ENCODE measurements around the gene SSUH2.

The SSUH2 gene

GRCh38 chr3:8596321-8597218 lies 48.0 kb downstream of the SSUH2 start:
- Histone ChIP-seq H3K4me3 (no peak overlapping the region), H3K27ac (no peak overlapping the region)
- no peak for DNase-seq (ENCODE audit: low spot score)
- TF ChIP-seq, protein P1, sequence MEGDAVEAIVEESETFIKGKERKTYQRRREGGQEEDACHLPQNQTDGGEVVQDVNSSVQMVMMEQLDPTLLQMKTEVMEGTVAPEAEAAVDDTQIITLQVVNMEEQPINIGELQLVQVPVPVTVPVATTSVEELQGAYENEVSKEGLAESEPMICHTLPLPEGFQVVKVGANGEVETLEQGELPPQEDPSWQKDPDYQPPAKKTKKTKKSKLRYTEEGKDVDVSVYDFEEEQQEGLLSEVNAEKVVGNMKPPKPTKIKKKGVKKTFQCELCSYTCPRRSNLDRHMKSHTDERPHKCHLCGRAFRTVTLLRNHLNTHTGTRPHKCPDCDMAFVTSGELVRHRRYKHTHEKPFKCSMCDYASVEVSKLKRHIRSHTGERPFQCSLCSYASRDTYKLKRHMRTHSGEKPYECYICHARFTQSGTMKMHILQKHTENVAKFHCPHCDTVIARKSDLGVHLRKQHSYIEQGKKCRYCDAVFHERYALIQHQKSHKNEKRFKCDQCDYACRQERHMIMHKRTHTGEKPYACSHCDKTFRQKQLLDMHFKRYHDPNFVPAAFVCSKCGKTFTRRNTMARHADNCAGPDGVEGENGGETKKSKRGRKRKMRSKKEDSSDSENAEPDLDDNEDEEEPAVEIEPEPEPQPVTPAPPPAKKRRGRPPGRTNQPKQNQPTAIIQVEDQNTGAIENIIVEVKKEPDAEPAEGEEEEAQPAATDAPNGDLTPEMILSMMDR (IDR thresholded peaks at IDR 0.05) = no peak

GRCh38 chr3:8595695-8596115 lies 48.9 kb downstream of the SSUH2 start:
- Histone ChIP-seq H3K27ac (no peak overlapping the region), H3K4me3 (no peak overlapping the region)
- DNase-seq (ENCODE audit: low spot score) = no peak
- TF ChIP-seq, protein P1 (IDR thresholded peaks at IDR 0.05) = no peak

DNA sequence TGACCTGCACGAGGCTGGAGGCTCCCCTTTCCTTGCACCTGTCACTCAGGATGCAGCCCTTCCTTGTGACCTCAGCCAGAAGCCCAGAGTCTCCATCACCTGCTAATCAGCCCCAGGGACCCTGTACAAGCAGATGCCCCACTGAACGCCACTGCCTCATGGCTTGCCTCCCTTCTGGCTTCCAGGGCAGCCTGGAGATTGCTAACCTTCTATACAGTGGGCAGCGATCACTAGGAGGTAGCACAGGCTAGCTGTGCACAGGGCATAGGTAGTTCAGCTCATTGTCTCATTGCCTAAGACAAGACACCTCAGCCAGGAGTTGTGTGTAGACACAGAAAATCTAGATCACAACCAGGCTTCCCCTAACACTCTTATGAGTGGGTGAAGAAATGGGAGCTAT lies 49.3 kb downstream of the SSUH2 start:
- no peak for DNase-seq (ENCODE audit: low spot score)
- Histone ChIP-seq H3K27ac (no peak overlapping the region), H3K4me3 (no peak overlapping the region)
- TF ChIP-seq, protein P1 (IDR thresholded peaks at IDR 0.05) = no peak

- no peak overlapping the region for H3K4me3 ChIP-seq
- H3K27ac ChIP-seq = peak overlapping the region; percentile 66 to 87
- TF ChIP-seq, protein P1 (IDR thresholded peaks at IDR 0.05) = no peak
- no peak for DNase-seq (ENCODE audit: low spot score)
These were observed 51.4 kb downstream of the SSUH2 start for GRCh38 chr3:8593021-8593827.

GRCh38 chr3:8589880-8590556 lies 54.6 kb downstream of the SSUH2 start:
- H3K27ac ChIP-seq = no peak overlapping the region
- TF ChIP-seq, protein P1 (IDR thresholded peaks at IDR 0.05) = no peak
- no peak overlapping the region for H3K4me3 ChIP-seq
- DNase-seq (ENCODE audit: low spot score) = no peak

GRCh38 chr3:8584661-8585060 lies 59.9 kb downstream of the SSUH2 start:
- Histone ChIP-seq H3K27ac (no peak overlapping the region), H3K4me3 (no peak overlapping the region)
- TF ChIP-seq, protein P1 (IDR thresholded peaks at IDR 0.05) = no peak
- no peak for DNase-seq (ENCODE audit: low spot score)
